Retinal pigment epithelial cell (primary cell): ENCODE measurements around the gene HSD17B12.

Experiments
- DNase-seq: peaks from one replicate; pipeline ENCODE4 v3.0.0-alpha.2; 2010; ENCODE audit warnings: low read depth
- H3K4me3 ChIP-seq: 2 replicates; pipeline ENCODE4 v1.5.1; 2011; ENCODE audit warnings: mild to moderate bottlenecking, low read length, control low read depth, moderate library complexity
- CTCF ChIP-seq: conservative IDR thresholded peaks from 2 replicates; pipeline ENCODE4 v1.5.1; 2011; ENCODE audit warnings: low read depth, low read length, control low read depth, inconsistent platforms

HSD17B12 gene

GRCh38 chr11:43790444-43790794, 109.9 kb downstream of the HSD17B12 start:
- TF ChIP-seq CTCF: no peak
- no peak overlapping the region for H3K4me3 ChIP-seq
- DNase-seq: no peak

DNA sequence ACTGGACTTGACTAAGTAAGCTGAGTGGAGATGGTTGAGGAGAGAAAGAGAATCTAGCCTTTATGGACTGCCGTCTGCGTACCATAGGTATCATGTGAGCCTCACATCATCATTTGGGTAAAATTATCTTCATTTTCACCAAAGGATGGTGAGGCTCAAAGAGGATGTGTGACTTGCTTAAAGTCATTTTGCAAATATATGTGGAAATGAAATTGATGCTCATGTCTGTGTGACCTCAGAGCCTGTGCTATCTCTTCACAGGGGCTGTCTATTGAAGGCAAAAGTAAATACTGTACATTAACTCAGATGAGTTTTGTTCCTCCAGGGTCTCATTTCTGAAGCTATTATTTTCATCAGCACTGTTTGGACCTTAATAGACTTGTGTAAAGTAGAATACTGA, 116.8 kb downstream of the HSD17B12 start:
- no peak for TF ChIP-seq CTCF
- H3K4me3 ChIP-seq: no peak overlapping the region
- no peak for DNase-seq

GRCh38 chr11:43797866-43798265, 117.3 kb downstream of the HSD17B12 start:
- no peak overlapping the region for H3K4me3 ChIP-seq
- no peak for DNase-seq
- no peak for TF ChIP-seq CTCF

- peak; percentile 66 for TF ChIP-seq CTCF
- no peak overlapping the region for H3K4me3 ChIP-seq
- DNase-seq: no peak
These were observed 122.0 kb downstream of the HSD17B12 start for GRCh38 chr11:43802509-43802908.

DNA sequence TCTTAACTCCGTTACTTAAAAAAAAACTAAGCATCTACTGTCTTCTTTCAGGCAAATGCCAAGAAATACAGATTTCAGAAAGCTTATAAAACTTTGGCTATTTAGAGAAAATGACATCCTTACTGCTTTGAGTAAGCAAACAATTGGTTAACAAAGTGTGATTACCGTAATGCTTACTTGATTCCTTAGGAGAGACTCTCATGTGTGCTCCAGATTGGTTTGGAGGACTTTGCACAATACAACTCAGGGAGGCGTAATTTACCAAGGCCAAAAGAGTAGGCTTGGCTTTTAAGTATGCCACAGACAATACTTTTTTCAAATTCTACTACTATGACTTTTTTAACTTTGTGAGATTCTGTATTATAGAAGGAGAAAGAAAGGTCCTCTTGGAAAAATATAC, 123.2 kb downstream of the HSD17B12 start:
- no peak overlapping the region for H3K4me3 ChIP-seq
- no peak for DNase-seq
- no peak for TF ChIP-seq CTCF

DNA sequence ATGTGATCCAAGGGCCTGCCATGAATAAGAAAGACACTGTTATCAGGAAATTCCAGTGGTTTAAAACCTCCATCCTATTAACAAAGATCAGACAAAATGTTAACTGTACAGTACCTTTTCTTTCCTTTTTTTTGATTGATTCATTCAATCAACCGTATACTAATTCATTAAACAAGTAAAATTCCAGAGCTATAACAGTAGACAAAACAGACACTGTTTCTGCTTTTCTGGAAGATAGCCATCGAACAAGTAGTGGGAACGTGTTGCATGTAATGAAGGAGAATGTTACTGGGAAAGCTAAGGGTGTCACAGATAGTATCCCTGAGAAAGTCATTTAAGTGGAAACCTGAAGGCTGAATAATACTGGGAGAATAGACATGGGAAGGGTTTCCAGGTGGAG, 126.4 kb downstream of the HSD17B12 start:
- H3K4me3 ChIP-seq: no peak overlapping the region
- no peak for TF ChIP-seq CTCF
- no peak for DNase-seq

GRCh38 chr11:43810929-43811596, 130.5 kb downstream of the HSD17B12 start:
- no peak overlapping the region for H3K4me3 ChIP-seq
- DNase-seq: no peak
- peak; percentile 46 for TF ChIP-seq CTCF
